Activated gamma-delta T cell treated with Interleukin-2 at 50 U/mL for 16 hours (primary cell): ENCODE data around the gene CD82.

Experiments
- DNase-seq: peaks from one replicate; pipeline ENCODE4 v3.0.0-alpha.2; 2020

CD82 gene

DNA sequence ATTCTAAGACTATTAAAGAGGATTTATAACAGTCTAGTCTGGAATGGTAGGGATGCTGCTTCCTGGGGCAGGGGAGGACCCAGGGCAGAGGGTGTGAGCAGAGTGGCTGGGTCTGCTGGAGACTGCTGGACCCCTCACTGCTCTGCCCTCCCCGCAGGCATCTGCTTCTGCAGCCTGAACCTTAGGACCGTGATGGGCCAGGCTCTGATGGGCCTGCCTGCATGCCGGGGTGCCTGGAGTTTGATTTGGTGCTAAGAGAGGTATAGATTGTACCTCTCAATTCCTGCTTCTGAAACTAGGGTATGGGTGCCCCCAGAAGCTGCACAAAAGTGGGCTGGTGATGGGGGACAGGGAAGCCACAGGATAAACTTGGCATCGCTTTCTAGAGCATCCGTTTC lies 54.9 kb downstream of the CD82 start:
- DNase-seq: no peak

DNA sequence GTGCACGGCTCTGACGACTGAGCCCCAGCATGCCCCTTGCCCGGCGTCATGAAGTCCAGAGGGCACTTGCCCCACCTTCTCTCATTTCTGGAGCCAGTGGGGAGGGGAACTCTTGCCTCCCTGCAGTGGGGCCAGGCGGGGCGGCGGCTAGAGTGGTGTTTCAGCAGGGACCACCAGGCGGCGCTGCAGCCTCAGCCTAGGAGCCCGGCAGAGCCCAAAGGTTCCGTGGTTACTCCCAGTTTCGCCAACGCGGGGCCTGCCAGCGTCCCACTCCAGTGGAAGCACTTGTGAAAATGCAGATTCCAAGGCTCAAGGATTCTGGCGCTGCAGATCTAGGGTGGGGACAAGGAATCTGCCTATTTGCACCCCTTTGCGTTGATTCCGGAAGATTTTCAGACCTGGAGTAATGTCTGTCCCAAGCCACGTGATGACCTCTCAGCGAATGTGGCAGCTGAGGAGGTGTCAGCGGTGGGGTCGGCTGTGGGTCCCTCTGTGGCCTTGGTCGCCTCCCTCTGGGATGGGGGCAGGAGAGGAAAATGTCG lies 55.7 kb downstream of the CD82 start:
- peak; percentile 42 for DNase-seq

DNA sequence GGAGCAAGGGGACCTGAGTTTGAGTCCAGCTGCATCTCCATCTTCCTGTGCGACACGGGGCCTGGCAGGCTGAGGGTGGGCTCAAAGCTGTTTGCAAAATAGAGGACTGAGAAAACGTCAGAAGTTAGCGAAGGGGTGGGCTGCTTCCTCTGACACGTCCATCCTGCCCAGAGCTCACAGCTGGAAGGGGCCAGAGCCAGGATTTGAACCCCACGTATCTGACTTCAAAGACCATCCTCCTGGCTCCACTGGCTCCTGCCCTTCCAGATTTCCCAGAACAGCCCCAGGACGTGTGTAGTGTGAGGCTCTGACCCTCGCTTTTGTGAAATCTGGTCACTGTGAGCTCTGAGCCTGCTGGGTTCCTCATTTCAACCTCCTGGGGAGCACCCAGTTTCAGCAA lies 56.3 kb downstream of the CD82 start:
- no peak for DNase-seq

DNA sequence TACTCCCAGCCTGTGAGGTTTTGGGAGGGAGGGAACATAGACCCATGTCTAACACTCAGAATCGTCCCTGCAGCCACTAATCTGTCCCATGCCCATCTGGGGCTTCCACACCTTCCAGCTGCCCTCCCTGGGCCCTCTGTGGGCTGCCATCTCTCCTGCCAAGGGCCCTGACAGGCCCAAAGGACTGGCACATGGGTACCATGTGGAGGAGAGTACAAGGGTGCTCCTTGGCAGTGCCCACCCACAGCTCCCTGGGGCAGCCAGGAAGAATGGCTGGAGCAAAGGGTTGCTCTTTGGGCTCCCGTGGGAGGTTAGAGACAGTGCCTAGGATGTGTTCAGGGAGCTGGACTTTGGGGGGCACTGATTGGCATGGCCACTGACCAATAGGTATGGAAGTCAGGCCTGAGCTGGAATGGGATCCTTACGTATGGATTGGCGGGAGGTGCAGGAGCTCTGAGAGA lies 56.8 kb downstream of the CD82 start:
- no peak for DNase-seq

DNA sequence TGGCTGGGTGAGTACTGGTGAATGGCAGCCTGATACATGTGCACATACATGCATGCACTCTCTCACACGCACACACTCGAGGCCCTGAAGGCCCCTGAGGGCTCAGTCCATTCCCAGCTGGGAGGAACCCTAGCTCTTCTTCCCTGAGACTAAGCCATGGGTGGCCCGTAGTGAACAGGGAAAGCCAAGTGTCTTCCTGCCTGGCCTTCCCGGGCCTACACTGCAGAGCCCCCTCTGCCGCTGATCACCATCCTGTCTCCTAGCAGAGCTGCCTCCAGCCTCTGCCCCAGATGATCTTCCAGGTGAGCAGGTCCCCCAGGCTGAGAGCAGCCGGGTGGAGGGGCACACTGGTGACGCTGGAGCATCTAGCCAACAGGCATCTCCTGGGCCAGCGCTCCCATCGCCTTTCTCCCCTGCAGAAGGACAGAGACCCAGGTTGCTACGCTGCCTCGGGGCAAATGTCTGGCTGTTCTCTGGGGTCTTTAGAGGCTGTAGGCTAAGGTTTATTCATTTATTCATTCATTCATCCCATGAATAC lies 57.3 kb downstream of the CD82 start:
- no peak for DNase-seq

DNA sequence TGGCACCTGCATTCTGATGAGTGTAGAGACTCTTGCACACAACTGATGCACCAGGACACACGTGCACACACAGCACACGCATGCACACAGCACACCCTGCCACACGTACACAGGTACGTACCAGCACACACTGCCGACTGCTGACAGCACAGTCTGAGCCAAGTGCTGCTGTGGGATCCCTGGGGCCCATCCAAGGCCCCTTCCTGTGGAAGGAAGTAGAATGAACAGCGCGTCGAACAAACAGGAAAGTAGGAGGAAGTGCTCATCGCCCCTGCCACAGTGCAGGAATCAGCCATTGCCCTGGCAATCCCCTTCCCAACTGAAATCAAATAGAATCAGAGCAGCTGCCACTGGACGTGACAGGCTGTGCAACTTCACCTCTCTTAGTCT lies 57.9 kb downstream of the CD82 start:
- no peak for DNase-seq

DNA sequence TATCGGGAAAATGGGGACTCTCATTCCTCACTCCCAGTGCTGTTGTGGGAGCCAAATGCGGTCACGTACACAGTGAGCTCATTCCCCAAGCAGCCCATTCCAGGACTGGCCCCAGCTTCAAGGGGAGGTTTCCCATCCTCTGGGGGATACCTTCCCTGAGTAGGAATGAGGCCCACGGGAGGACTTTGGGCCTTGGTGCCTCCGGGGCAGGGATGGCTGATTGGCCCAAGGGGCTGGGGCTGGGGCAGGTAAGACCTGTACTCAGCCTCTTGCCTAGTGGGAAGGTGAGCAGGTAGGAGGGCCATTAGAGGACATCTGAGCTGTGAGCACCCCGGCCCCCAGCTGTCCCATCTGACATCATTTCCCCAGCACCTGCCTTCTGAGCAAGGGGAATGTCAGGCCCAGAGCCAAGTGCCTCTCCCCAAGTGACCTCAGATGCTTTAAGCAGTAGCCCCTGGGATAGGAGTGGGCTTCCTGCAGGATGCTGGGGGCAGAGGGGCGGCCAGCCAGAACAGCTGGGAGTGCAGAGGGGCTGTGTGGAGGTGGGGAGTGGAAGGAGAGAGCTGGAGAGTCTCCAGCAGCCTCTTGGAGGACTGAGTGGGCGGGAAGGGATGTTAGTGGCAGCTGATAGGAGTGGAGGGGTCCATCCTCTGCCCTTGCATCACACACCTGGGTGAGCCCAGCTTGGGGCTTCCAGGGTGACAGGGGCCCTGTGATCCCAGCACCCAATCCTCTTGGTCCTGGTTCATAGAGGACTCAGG lies 58.4 kb downstream of the CD82 start:
- DNase-seq: no peak

DNA sequence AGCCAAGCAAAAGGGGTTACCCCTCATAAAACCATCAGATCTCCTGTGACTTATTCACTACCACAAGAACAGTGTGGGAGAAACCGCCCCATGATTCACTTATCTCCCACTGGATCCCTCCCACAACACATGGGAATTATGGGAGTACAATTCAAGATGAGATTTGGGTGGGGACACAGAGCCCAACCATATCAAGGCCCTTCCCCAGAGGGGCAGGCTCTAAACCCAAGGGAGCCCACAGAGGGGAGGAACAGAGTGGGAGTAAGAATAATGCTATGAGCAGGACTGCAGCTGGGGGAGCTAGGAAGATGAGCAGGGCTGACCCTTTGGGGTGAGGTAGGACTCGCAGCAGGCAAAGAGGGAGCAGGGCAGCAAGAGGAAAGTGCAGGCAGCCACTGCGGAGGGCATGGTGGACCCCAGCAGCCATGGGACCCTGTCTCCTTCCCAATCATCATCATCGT lies 59.3 kb downstream of the CD82 start:
- no peak for DNase-seq

DNA sequence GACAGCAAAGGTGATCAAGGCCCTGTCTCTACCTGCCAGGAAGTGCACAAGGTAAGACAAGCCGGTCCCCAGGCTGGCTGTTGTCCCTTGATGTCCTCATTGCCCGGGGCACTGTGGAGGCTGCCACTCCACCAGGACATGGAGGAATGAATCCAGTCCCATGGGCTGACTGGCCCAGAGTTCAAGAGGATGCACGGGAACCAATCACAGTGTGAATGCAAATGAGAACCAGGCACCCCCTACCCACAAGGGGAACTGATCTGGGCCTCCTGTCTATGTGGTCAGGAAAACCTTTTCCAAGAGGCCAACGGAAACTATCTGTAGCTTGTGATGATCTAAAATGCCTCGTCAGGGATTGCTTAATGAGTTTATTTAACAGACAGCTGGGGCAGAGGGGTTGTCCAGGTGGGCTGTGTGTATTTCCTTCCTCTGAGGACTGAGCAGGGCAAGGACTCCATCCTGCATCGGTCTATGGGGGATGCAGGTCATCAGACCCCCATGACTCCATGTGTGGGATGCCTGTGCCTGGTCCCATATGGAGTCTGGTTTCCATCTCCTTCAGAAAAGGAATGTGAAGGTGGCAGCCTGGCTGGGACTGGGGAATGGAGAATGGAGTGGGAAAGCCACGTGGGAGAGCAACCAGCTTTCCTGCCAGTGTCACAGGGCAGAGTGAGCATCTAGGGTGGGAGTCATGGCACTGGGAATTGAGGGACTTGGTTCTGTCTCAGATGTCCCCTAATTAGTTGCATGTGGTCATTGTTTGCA lies 60.5 kb downstream of the CD82 start:
- DNase-seq: no peak

DNA sequence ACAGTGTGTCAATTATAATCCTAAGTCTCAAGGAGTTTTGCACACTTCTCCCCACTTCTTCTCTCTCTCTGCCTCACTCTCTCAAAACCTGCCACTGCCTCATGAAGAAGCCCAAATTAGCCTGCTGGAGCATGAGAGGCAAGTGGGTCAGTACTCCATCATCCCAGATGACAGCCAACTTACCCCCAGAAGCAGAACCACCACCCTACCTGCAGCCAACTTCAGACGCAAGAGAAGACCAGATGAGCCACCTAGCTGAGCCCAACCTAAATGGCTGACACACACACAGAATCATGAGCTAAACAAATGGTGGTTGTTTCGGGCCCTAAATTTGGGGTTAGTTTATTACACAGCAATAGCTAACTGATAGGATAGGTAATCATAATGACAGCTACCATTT lies 61.2 kb downstream of the CD82 start:
- DNase-seq: no peak

DNA sequence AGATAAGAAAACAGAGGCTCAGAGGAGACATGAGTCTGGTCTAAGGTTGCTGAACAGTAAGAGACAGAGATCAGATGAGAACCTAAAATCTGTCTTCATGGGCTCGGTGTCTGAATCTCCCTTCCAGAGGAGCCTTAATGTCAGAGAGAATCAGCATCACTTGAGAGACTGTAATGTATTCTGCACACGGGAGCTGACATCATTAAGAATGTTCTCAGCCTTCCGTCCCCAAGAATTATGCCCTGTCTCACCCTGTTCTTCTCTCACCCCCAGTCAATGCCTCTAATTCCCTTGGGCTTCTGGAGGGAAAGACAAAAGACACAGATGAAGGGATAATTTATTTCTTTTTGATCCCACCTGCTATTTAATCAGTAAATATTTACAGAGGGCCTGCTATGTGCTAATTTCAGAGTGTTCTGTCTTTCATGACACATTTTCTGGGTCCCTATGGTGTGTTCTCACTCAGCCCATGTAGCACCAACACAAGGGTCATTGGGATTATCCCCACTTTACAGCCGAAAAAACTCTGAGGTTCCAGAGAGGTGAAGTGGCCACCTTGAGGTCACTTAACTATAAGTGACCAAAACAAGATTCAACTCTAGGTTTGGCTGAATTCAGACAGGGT lies 61.8 kb downstream of the CD82 start:
- DNase-seq: no peak

DNA sequence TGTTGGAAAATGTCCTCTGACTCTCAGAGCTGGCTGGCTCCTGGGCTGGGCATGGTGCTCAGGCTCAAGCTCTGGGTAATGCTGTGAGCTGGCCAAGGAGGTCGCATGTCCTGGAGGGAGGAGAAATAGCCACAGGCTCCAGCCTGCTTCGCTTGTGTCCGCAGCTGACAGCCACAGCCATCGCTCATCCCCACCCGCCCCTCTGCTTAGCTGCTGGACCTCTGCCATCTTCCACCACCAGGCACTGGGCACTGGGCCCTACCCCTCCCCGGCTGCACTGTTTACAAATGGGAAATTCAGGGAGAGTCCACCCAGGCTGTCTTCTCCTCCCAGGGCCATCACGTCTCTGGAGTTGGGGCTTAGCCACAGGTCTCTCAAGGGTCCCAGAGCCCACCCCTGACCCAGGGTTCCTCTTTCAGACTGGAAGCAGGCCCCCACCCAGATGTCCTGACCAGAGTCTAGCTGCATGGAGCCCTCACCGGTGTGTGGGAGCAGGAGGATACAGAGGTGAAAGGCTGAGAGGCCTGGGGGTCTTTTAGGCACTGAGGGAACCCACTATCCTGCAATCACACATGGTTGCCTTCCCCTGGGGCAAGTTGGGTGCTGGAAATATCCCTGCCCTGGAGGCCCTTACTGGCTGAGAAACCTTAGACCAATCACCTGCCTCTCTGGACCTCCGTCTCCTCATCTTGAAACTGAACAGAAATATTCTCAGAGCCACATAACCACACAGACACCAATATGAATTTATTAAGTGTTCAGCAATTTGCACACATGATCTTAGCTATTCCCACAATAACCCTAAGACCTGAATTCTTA lies 62.7 kb downstream of the CD82 start:
- DNase-seq: no peak

DNA sequence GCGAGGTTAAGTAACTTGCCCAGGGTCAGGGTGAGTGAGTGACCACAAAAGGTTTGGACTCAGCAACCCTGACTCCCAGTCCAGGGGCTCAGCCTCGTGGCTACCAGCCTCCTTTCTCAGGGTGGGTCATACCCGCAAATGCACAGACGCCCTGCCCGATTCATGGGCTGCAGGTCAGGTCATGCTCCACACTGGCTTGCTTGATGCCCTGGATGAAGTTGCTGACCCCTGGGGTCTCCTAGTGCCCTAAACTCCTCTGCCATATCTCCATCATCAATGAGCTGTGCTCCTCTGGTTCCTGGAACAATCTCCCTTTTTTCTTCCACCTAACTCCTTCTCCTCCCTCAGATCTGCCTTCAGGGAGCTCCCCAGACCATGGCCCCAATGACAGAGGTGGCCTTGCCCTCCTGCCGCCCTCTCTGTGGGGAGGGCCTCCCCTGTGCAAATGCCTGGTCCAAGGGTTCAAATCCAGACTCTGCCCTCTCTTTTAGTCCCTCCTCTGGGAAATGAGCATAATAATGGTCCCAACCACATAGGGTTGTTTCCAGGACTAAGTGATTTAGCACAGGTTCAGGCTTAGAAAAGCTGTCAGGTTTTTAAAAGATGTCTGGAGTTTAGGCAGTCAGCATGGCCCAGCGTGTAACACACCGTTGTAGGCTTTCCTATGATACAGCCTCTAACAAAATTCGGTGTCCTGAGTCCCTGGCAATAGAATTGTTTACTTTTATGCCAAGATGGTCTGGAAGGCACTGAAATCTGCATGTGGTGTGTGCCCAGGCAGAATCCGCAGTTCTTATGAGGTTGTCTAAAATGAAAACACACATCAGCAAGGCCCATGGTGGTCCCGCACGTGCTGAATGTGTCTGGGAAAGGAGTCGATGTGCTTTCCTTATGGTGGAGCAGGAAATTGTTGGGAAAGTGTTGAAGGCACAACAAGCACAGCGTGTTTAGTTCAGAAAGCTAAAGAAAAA lies 63.6 kb downstream of the CD82 start:
- no peak for DNase-seq

DNA sequence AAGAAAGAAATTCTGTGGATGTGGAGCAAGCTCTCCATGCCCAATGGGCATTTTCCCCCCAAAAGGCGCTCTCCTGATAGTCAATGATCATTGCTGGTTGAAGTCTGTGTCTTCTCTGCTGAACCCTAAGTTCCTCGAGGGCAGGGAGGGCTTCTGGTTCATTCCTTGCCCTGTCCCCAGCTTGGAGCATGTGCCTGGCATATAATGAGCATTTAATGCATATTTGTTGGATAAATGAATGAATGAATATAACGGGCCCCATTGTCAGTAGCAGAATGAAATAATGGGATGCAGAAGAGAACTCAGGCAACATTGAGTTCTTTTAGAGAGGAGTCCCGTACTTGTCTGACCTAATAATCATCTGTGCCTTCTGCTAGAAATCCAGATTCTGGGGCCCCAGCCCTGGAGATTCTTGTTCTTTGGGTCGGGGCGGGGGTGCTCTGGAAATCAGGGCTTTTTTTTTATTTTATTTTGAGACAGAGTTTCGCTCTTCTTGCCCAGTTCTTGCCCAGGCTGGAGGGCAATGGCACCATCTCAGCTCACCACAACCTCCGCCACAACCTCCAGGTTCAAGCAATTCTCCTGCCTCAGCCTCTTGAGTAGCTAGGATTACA lies 64.4 kb downstream of the CD82 start:
- DNase-seq: no peak

DNA sequence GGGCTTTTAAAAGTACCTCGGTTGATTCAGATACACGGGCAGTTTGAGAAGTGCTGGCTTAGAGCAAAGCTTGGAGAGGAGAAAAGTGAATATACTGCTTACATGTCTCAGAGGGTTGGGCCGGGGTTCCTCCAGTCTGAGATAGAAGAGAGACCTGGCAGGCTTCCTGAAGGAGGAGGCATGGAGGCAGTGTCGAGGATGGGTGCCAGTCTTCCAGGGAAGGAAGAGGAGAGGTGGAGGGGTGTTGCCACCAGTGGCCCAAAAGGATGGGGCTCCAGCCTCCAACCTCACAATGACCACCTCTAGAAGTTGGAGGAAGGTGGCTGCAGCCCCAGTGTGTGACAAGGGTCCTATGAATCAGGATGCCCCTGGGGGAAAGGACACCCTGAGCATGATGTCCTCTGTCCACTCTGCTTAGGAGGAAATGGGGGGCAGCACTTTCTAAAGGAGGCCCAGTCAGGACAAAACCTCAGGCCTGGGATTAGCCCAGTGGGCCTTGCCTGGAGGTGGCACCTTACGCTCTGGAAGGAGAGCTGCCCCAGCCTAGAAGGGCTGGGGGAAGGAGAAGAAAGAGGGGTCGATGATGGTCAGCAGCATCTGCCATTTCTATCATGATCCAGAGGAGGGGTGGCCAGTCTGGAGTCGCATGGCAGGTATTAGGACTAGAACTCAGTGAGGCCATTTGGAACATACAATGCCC lies 65.2 kb downstream of the CD82 start:
- no peak for DNase-seq

DNA sequence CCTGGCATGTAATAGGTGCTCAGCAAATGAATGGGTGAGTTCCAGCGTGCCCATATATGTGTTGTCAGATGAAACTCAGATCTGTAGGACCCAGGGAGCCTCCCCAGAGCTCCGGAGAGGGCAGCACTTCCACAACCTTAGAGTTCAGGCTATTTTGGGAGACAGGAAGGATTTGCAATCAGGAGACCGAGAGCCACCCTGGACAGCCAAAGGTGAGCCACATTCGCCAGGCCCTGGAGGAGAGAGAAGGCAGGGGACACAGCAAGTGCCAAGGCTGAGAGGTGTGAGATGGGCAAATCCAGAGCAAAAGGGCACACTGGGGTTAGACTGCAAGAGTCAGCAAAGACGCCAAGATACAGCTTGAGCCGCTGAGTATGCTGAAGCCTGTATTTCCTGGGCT lies 66.4 kb downstream of the CD82 start:
- no peak for DNase-seq

DNA sequence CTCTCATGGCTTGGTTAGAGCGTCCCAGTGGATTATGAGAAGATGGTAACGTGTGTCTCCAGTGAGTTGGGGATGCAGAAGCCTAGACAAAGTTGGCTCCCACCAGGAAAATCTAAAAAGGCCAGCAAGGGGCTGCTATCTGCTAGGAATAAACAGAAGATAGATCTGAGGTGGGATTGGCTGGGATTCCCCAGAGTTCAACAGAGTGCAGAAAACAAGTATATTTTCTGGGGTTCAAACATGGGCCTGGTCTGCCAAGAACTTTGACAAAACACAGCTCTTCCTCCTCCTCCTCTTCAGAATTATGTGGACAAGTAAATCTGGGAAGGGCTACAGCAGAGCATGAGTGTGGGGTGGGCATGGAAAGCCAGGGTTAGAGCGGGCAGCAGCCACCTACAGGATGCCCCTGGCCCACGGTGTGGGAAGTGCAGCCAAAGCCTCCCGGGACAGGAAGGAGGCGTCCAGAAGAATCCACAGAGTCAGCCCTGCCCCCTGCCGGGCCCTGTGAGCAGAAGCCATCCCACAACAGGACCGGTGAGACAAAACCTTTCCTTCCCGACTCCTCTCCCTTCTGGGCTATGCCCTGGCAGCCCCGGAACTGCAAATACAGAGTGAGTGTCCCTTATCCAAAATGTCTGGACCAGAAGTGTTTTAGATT lies 67.1 kb downstream of the CD82 start:
- no peak for DNase-seq

DNA sequence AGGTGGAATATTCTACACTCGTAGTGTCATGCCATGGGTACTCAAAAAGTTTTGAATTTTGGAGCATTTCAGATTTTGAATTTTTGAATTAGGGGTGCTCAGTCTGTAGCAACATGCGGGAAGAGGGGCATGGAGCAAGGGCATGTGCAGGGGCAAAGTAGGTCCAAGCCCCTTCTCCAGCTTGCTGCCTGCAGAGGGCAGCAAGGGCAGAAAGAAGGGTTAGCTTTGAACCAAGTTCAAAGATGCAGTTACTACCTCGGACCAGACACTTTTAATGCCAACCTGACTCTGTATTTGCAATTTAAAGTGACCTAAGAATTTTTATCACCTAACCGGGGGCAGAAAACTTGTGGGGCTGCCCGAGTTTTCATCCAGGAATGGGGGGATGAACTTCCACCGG lies 68.2 kb downstream of the CD82 start:
- DNase-seq: no peak
